Parathyroid adenoma (tissue), 2 donors: ENCODE results near the gene MYLK3.

Source experiments
- H2AFZ ChIP-seq: fragments of 300-600 bp; sonication (generic); one replicate; pipeline ENCODE4 v1.7.0; 2017; ENCODE audit warnings: antibody characterized with exemption, mild to moderate bottlenecking
- H3K27ac ChIP-seq: fragments of 300-600 bp; sonication (generic); one replicate; pipeline ENCODE4 v1.7.0; 2017
- H3K27me3 ChIP-seq: fragments of 300-600 bp; sonication (generic); one replicate; pipeline ENCODE4 v1.7.0; 2017; ENCODE audit warnings: low read length; ENCODE audit not compliant: control insufficient read depth, insufficient read depth
- H3K36me3 ChIP-seq: fragments of 300-600 bp; sonication (generic); one replicate; pipeline ENCODE4 v1.7.0; 2017; ENCODE audit warnings: low read length; ENCODE audit not compliant: control insufficient read depth, insufficient read depth
- H3K4me1 ChIP-seq: fragments of 300-600 bp; sonication (generic); one replicate; pipeline ENCODE4 v1.7.0; 2017; ENCODE audit warnings: control low read depth
- H3K4me2 ChIP-seq: fragments of 300-600 bp; sonication (generic); one replicate; pipeline ENCODE4 v1.7.0; 2017; ENCODE audit warnings: low read length
- H3K4me3 ChIP-seq: fragments of 300-600 bp; sonication (generic); one replicate; pipeline ENCODE4 v1.7.0; 2017; ENCODE audit warnings: low read depth, low read length
- H3K79me2 ChIP-seq: fragments of 300-600 bp; sonication (generic); one replicate; pipeline ENCODE4 v1.7.0; 2017; ENCODE audit warnings: control low read depth
- H3K9ac ChIP-seq: fragments of 300-600 bp; sonication (generic); one replicate; pipeline ENCODE4 v1.7.0; 2017; ENCODE audit warnings: mild to moderate bottlenecking
- H3K9me3 ChIP-seq: fragments of 300-600 bp; sonication (generic); one replicate; pipeline ENCODE4 v1.7.0; 2017; ENCODE audit warnings: low read length; ENCODE audit not compliant: control insufficient read depth
- CTCF ChIP-seq: fragments of 300-600 bp; sonication (generic); IDR thresholded peaks from one replicate; pipeline ENCODE4 v1.7.0; 2017; ENCODE audit warnings: antibody characterized with exemption, mild to moderate bottlenecking
- donor health status: primary hyperparathyroidism.

Gene MYLK3

GRCh38 chr16:46691726-46692125 is 56.4 kb downstream of the MYLK3 start:
- Histone ChIP-seq H3K4me3 (no peak overlapping the region), H3K4me2 (no peak overlapping the region), H3K27me3 (no peaks in the 10 kb centered on the region), H3K9ac (no peak overlapping the region), H3K27ac (no peak overlapping the region), H3K4me1 (peaks cover 18% of the 10 kb centered on the region), H3K36me3 (no peaks in the 10 kb centered on the region), H3K9me3 (no peaks in the 10 kb centered on the region), H3K79me2 (peaks cover 17% of the 10 kb centered on the region), H2AFZ (no peak overlapping the region)
- no peak for TF ChIP-seq CTCF

GRCh38 chr16:46690281-46691178 is 57.6 kb downstream of the MYLK3 start:
- peak overlapping the region; percentile 74 for H3K4me2 ChIP-seq
- peak overlapping the region; percentile 90 for H3K27ac ChIP-seq
- H3K36me3 ChIP-seq = no peaks in the 10 kb centered on the region
- H2AFZ ChIP-seq = peak overlapping the region; percentile 63
- no peak overlapping the region for H3K9ac ChIP-seq
- no peaks in the 10 kb centered on the region for H3K27me3 ChIP-seq
- H3K9me3 ChIP-seq = no peaks in the 10 kb centered on the region
- H3K4me3 ChIP-seq = peak overlapping the region; percentile 96
- H3K4me1 ChIP-seq = peaks cover 18% of the 10 kb centered on the region
- TF ChIP-seq CTCF = no peak
- peaks cover 24% of the 10 kb centered on the region for H3K79me2 ChIP-seq

- Histone ChIP-seq H2AFZ (peak within 1 kb of the TSS; percentile 63), H3K9ac (peak within 1 kb of the TSS; percentile 15), H3K36me3 (no peaks in the 10 kb centered on the region), H3K27ac (peak within 1 kb of the TSS; percentile 90), H3K27me3 (no peaks in the 10 kb centered on the region), H3K4me2 (peak within 1 kb of the TSS; percentile 74), H3K79me2 (peaks cover 30% of the 10 kb centered on the region), H3K9me3 (no peaks in the 10 kb centered on the region), H3K4me3 (peak within 1 kb of the TSS; percentile 96), H3K4me1 (peaks cover 18% of the 10 kb centered on the region)
- TF ChIP-seq CTCF = peak; percentile 33
These were observed 58.5 kb downstream of the MYLK3 start, which contains the start of gene ORC6 for GRCh38 chr16:46689365-46690280. TSS of gene ORC6 (plus strand) at chr16:46689659. CDS start at chr16:46689706, 47 bp downstream.

DNA sequence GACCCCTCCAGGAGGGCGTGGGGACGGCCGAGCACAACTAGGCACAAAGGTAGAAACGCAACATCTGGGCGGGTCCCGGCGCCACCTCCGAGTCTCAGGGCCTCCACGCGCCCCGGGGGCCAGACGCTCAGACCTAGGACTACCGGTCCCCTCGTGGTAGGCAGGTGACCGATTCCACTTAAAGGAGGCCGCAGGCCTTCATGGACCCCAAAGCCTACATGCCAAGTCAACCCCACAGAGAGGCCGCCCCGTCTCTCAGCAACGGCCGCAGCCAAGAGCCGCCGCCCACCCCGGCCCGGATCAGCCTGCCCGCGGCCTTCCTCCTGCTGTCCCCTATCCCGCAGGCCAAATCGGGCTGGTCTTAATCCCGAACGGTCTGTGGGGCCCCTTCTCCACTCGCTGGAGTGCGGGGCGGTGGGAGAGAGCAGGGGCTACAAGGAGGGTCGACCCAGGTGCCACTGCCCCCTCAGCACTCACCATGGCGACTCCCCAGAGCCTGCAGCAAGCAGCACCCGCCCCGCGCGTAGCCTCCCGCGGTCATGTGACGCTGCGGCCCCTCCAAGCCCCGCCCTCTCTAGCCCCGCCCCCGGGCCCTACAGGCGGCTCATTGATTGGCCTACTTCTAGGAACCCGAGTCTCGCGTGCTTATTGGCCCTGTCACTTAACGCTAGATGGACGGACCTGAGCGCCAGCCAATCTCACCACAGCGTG is 59.3 kb downstream of the MYLK3 start, which contains the start of gene VPS35:
TSS of gene VPS35 (minus strand) at position 525 of the 711 bp plus-strand sequence. CDS start at position 480, 45 bp downstream.
- Histone ChIP-seq H3K4me1 (peaks cover 18% of the 10 kb centered on the region), H3K36me3 (no peaks in the 10 kb centered on the region), H3K9ac (peak within 1 kb of the TSS; percentile 15), H3K79me2 (peaks cover 38% of the 10 kb centered on the region), H3K9me3 (no peaks in the 10 kb centered on the region), H2AFZ (peak within 1 kb of the TSS; percentile 63), H3K4me3 (peak within 1 kb of the TSS; percentile 96), H3K27ac (peak within 1 kb of the TSS; percentile 90), H3K4me2 (peak within 1 kb of the TSS; percentile 74), H3K27me3 (no peaks in the 10 kb centered on the region)
- no peak for TF ChIP-seq CTCF
